GM21360 (cell line): ENCODE data around the gene LANCL2.
"Not testable (repeated sequence)": the region's sequence is repeated elsewhere in the genome, so short reads cannot be mapped to it uniquely, and the experiment has no call there.

Source experiments
- ATAC-seq: cut with Tn5 transposase; IDR thresholded peaks from one replicate; pipeline ENCODE4 v1.9.1; 2021; ENCODE audit warnings: mild to moderate bottlenecking, moderate library complexity; ENCODE audit not compliant: unreplicated experiment

LANCL2 gene

DNA sequence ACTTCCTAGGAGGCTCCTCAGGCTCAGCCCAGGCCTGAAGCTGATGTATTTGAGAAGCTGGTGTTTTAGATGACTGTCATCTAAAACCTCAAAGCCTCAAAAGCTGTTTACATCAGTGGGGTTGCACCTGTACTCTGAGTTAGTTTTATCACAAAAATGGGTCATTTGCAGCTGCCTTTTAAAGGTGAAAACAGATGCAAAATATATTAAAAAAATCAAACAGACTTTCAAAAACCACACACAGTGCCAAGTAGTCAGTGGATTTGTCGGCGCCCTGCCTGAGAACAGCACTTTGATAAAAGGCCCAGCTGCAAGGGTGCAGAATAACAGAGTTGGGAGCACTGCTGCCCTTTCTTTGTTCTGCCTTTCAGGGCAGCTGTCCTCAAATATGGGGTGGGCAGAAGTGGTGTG lies 104.1 kb downstream of the LANCL2 start:
- ATAC-seq: no peak

DNA sequence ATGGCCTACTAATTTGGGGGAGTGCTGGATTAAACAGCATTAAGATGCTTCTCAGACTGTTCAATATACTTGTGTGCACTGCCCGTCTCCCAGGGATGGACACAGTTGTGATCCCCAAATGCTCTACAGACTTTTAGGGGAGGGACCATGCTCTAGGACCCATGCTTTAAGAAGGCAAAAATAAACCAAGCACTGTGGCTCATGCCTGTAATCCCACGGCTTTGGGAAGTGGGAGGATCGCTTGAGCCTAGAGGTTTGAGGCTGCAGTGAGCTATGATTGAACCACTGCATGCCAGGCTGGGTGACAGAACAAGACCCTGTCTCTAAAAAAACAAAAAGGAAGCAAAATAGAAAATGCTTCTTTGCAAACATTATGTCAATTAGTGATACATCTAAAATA lies 104.6 kb downstream of the LANCL2 start:
- ATAC-seq: no peak

DNA sequence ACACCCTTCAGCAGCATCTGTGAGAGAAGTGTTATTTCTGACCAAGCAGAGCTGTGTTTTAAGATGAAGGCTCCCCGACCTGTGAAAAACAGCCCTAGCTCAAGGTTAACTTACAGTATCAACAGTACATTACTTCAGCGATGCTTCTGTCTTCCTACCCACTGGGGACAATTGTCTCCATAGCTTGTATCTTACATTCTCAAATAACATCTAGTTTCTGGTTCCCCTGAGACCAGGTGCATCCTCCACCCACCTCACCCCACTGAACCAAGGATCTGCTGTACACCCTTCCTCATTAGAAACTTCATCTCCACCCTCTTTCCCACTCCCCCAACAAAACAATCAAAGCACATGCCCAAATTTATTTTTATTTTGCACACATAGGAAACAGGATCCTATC lies 105.1 kb downstream of the LANCL2 start:
- ATAC-seq: no peak

- ATAC-seq: not testable (repeated sequence)
Observed at GRCh38 chr7:55471594-55471993, 106.5 kb downstream of the LANCL2 start.

DNA sequence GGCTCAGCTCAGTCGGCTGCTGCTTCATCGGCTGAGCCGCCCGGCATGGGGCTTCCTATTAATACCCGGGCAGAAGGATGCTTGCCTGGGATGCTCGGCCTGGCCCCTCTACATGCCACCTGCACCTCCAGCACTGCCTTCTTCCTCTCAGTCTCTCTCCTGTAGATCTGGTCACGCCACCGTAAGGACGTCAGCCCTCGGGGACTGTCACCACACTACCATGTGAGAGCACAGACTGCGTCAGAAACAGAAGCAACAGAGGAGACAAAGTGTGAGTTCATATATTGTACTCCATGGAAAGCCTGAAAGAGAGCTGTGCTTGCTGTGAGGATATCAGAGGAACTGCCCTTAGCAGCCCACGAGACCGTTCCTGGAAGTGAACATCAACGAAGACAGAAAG lies 107.3 kb downstream of the LANCL2 start:
- not testable (repeated sequence) for ATAC-seq

- no peak for ATAC-seq
Observed at GRCh38 chr7:55472928-55473725, 108.0 kb downstream of the LANCL2 start.

DNA sequence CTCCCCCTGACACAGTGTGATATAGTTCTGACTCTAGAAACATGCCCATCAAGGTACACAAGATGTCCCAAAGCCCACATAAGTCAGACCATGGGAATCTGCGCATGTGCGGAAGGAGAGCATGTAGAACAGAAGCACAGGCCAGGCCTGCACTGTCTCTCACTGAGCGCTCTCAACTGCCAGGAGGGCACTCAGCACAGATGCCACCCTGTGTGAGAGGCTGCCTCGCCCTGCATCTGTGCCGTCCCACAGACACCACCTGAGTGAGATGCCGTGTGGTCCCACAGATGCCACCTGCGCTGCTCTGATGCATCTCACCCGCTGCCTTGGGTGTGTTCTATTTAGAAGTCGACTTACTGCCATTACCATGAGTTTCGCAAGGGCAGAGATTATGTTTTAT lies 108.8 kb downstream of the LANCL2 start:
- no peak for ATAC-seq

DNA sequence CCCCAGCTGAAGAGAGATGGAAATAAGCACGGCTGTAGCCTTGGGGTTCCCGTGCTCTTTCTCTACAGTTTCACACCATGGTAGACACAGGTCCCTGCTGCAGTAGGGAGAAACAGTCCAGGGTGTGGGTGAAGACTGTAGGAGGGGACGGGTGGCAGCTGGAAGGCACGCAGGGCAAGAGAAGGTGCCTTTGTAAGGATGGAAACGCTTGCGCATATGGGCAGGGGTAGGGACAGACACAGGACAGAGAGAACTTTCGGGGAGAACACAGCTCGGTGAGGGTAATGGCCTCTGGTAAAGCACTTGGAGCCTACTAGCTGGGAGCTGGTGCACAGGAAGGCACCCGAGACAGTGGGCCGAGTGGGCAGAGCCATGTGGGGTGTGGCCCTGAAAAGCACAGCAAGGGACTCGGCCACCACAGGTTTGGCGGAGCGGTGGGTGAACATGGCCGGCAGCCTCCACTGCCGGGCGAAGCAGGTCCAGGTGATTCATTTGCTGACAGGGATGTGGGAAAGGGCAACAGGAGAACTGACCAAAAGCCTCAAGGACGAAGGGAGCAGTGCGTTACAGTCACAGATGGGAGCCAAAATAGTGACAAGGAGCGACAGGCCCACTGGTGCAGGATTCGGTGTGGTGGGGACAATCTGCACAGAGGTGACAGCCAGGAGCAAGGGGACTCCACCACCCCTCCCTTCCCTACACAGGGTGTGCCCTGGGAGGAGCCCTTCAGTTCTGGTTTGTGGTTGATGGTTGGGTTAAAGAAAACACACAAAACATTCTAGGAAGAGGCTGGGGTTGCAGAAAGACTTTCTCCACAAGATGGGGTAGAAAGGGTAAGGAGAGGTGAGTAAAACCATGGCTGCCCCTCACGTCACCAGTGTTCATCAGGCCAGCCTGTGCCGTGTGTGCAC lies 110.1 kb downstream of the LANCL2 start:
- ATAC-seq: no peak

GRCh38 chr7:55475855-55476803 lies 111.0 kb downstream of the LANCL2 start:
- ATAC-seq: no peak

GRCh38 chr7:55476852-55477780 lies 112.0 kb downstream of the LANCL2 start:
- ATAC-seq: no peak

DNA sequence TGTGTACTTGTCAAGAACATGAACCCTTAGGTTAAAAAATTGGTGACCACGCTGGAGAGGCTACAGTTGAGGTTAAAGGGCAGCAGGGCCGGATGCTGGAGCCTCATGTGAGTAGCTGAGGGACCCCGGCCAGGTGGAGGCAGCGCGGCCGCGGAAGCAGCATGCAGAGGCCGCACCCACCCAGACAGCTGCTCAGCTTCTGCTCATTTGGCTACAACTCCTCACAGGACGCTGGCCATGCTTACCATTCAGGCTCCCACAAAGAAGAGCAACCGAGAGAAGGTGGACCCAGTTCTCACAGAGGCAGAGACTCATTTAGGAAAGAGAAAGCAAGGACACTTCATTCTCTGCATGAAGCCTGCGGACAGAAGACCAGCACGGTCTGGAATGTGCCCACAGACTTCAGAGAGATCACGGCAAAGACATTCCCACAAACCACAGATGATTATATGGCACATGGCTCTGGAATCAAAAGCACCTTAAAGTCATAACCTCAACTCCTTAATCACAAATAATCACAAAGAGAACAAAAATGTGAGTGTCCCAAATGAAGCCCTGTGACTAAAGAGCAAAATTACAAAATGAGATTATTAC lies 112.7 kb downstream of the LANCL2 start:
- no peak for ATAC-seq

DNA sequence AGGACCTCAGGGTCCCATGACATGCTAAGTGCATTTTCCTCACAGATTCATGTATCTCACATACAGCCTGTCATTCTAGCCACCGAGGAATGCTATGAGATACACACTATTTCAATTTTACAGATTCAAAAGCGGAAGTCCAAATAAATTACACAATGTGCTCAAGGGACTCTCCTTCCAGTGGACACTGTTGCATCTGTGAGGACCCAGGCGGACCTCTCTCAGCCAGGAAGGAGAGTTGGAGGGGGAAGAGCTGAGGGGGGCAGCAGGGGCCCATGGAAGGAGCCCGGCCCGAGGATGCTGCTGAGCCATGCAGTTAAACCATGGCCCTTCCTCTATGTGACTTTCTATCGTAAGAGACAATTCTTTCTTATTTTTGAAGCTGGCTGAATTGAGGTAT lies 113.6 kb downstream of the LANCL2 start:
- ATAC-seq: no peak

GRCh38 chr7:55481155-55481554 lies 116.0 kb downstream of the LANCL2 start:
- ATAC-seq: no peak

DNA sequence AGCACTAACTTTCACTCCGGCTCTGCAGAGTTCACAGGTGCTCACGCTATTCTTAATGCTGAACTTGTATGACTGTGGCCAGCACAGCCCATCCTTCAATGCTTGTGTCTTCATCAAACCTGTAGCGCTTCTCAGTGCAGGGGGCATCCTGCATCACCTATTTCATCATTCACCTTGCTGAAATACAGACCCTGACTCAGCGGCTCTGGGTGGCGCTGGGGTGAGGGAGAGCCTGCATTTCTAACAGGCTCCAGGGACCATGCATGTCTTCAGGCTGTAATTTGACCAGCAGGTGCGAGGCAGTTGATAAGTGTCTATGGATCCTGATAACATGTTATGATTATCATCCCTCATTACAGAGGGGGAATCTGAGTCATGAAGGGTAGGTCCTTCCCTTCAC lies 117.9 kb downstream of the LANCL2 start:
- ATAC-seq: no peak
